H9 (cell line): ENCODE data around the gene AVPR1A. TPM values are rescaled to one million over a fixed set of nuclear protein-coding genes. Genes with fewer than 3 reads are reported as not detected.
A peak's percentile ranks its signal among the peaks of the same experiment; 100 is the strongest.

ENCODE experiments used
- DNase-seq: peaks from one replicate; pipeline ENCODE4 v3.0.0-alpha.2; 2017
- H2AFZ ChIP-seq: one replicate; pipeline ENCODE4 v1.6.1; 2013; ENCODE audit warnings: mild to moderate bottlenecking, low read length, control low read depth, moderate library complexity
- H2AK5ac ChIP-seq: 2 replicates; pipeline ENCODE4 v1.6.1; 2013; ENCODE audit warnings: low read length, control low read depth, mixed read lengths; ENCODE audit not compliant: insufficient read length
- H2BK120ac ChIP-seq: one replicate; pipeline ENCODE4 v1.6.1; 2013; ENCODE audit warnings: low read depth, mild to moderate bottlenecking, low read length, control low read depth, inconsistent platforms; ENCODE audit not compliant: poor library complexity, severe bottlenecking
- H2BK12ac ChIP-seq: 2 replicates; pipeline ENCODE4 v1.6.1; 2013; ENCODE audit warnings: low read length, control low read depth, mixed read lengths, low read depth; ENCODE audit not compliant: insufficient read length
- H2BK15ac ChIP-seq: 2 replicates; pipeline ENCODE4 v1.6.1; 2013; ENCODE audit warnings: low read depth, low read length, control low read depth
- H2BK20ac ChIP-seq: one replicate; pipeline ENCODE4 v1.6.1; 2013; ENCODE audit warnings: low read depth, mild to moderate bottlenecking, low read length, control low read depth, inconsistent platforms; ENCODE audit not compliant: poor library complexity, severe bottlenecking
- H2BK5ac ChIP-seq: 2 replicates; pipeline ENCODE4 v1.6.1; 2013; ENCODE audit warnings: low read length, control low read depth, mixed read lengths; ENCODE audit not compliant: insufficient read length
- H3K14ac ChIP-seq: 2 replicates; pipeline ENCODE4 v1.6.1; 2013; ENCODE audit warnings: low read length, control low read depth; ENCODE audit not compliant: insufficient read depth
- H3K18ac ChIP-seq: 2 replicates; pipeline ENCODE4 v1.6.1; 2013; ENCODE audit warnings: low read depth, mild to moderate bottlenecking, mixed read lengths, low read length, control low read depth; ENCODE audit not compliant: insufficient read length
- H3K23ac ChIP-seq: 2 replicates; pipeline ENCODE4 v1.6.1; 2013; ENCODE audit warnings: low read length, control low read depth, mixed read lengths, low read depth; ENCODE audit not compliant: insufficient read length
- H3K23me2 ChIP-seq: 2 replicates; pipeline ENCODE4 v1.6.1; 2013; ENCODE audit warnings: low read depth, mild to moderate bottlenecking, mixed read lengths, low read length, control low read depth; ENCODE audit not compliant: insufficient read length, poor library complexity, severe bottlenecking
- H3K27ac ChIP-seq: 2 replicates; pipeline ENCODE4 v1.5.1; 2013; ENCODE audit warnings: low read length, control low read depth, mixed read lengths, low read depth; ENCODE audit not compliant: insufficient read length
- H3K27me3 ChIP-seq: 2 replicates; pipeline ENCODE4 v1.6.1; 2013; ENCODE audit warnings: low read length, control low read depth, inconsistent platforms; ENCODE audit not compliant: insufficient read depth
- H3K4ac ChIP-seq: 2 replicates; pipeline ENCODE4 v1.6.1; 2013; ENCODE audit warnings: low read depth, mild to moderate bottlenecking, control low read depth, inconsistent platforms, low read length, moderate library complexity
- H3K4me1 ChIP-seq: 2 replicates; pipeline ENCODE4 v1.6.1; 2013; ENCODE audit warnings: low read length, control low read depth, inconsistent platforms; ENCODE audit not compliant: insufficient read depth
- H3K4me2 ChIP-seq: 2 replicates; pipeline ENCODE4 v1.6.1; 2013; ENCODE audit warnings: low read length, control low read depth, mixed read lengths; ENCODE audit not compliant: insufficient read length, insufficient read depth
- H3K56ac ChIP-seq: 2 replicates; pipeline ENCODE4 v1.6.1; 2013; ENCODE audit warnings: low read depth, mild to moderate bottlenecking, mixed read lengths, low read length, control low read depth; ENCODE audit not compliant: insufficient read length
- H3K79me1 ChIP-seq: 2 replicates; pipeline ENCODE4 v1.6.1; 2013; ENCODE audit warnings: low read depth, mild to moderate bottlenecking, moderate library complexity, low read length, control low read depth, inconsistent platforms; ENCODE audit not compliant: insufficient read depth, poor library complexity, severe bottlenecking
- H3K79me2 ChIP-seq: 2 replicates; pipeline ENCODE4 v1.6.1; 2013; ENCODE audit warnings: low read length, control low read depth, inconsistent platforms; ENCODE audit not compliant: insufficient read depth
- H3K9ac ChIP-seq: 2 replicates; pipeline ENCODE4 v1.6.1; 2013; ENCODE audit warnings: low read length, control low read depth, mixed read lengths; ENCODE audit not compliant: insufficient read length; ENCODE audit errors: extremely low read depth
- H3K9me3 ChIP-seq: one replicate; pipeline ENCODE4 v1.6.1; 2013; ENCODE audit warnings: low read depth, low read length, inconsistent platforms; ENCODE audit not compliant: control insufficient read depth
- H3T11ph ChIP-seq: one replicate; pipeline ENCODE4 v1.6.1; 2013; ENCODE audit warnings: mild to moderate bottlenecking, low read length, control low read depth, inconsistent platforms
- H4K20me1 ChIP-seq: one replicate; pipeline ENCODE4 v1.6.1; 2013; ENCODE audit not compliant: control insufficient read depth, insufficient read length, insufficient read depth
- H4K5ac ChIP-seq: 2 replicates; pipeline ENCODE4 v1.6.1; 2013; ENCODE audit warnings: low read depth, mild to moderate bottlenecking, mixed read lengths, low read length, control low read depth; ENCODE audit not compliant: insufficient read length
- H4K8ac ChIP-seq: replicated peaks from 2 replicates; pipeline ENCODE4 v1.6.1; 2013; ENCODE audit warnings: low read length, control low read depth, mixed read lengths, low read depth; ENCODE audit not compliant: insufficient read length
- H4K91ac ChIP-seq: 2 replicates; pipeline ENCODE4 v1.6.1; 2013; ENCODE audit warnings: low read depth, mild to moderate bottlenecking, moderate library complexity, mixed read lengths, low read length, control low read depth; ENCODE audit not compliant: insufficient read length
- H3K27ac Mint-ChIP-seq, 3 experiments: 2 replicates in 2 of 3; 3 replicates in 1 of 3; pipeline ENCODE4 v1.8.0; 2020 to 2021; ENCODE audit warnings: mixed read lengths in 3 of 3, mild to moderate bottlenecking in 1 of 3, moderate library complexity in 1 of 3
- H3K27me3 Mint-ChIP-seq: 2 replicates; pipeline ENCODE4 v1.8.0; 2021; ENCODE audit warnings: low read depth, mild to moderate bottlenecking, moderate library complexity, mixed read lengths
- H3K36me3 Mint-ChIP-seq, 3 experiments: 2 replicates in 2 of 3; 3 replicates in 1 of 3; pipeline ENCODE4 v1.8.0; 2020 to 2021; ENCODE audit warnings: low read depth in 3 of 3, mixed read lengths in 3 of 3; ENCODE audit not compliant: insufficient read depth in 1 of 3
- H3K4me1 Mint-ChIP-seq, 2 experiments: 2 replicates each; pipeline ENCODE4 v1.8.0; 2020; ENCODE audit warnings: mixed read lengths in 2 of 2
- H3K4me3 Mint-ChIP-seq, 2 experiments: 2 replicates in 1 of 2; 3 replicates in 1 of 2; pipeline ENCODE4 v1.8.0; 2020 to 2021; ENCODE audit warnings: mild to moderate bottlenecking in 2 of 2, mixed read lengths in 2 of 2, moderate library complexity in 1 of 2
- H3K9me3 Mint-ChIP-seq, 2 experiments: 2 replicates in 1 of 2; 3 replicates in 1 of 2; pipeline ENCODE4 v1.8.0; 2020; ENCODE audit warnings: mild to moderate bottlenecking in 2 of 2, mixed read lengths in 2 of 2, moderate library complexity in 1 of 2
- WGBS: extraction: QIAGEN DNeasy Blood & Tissue Kit; methylation state at CpG from one replicate; pipeline ENCODE4 v1.1.7; 2013; ENCODE audit warnings: missing lambda C conversion rate, low lambda C conversion rate, mixed read lengths; ENCODE audit not compliant: insufficient read length; ENCODE audit errors: extremely low coverage; 5-methylcytosine and 5-hydroxymethylcytosine counted together
- total RNA-seq: library from RNA; stranded (reverse); gene quantifications from 2 replicates; pipeline ENCODE4 v1.2.1, GENCODE V29; 2021
- TF ChIP-seq, protein P1 (sequence below): fragments of 200-600 bp; sonication (generic); conservative IDR thresholded peaks from 3 replicates; pipeline ENCODE4 v1.8.0; 2021; ENCODE audit warnings: antibody characterized with exemption, mild to moderate bottlenecking

The AVPR1A gene
- total RNA-seq, 1 experiment from 2014 or later = 0.13 TPM

DNA sequence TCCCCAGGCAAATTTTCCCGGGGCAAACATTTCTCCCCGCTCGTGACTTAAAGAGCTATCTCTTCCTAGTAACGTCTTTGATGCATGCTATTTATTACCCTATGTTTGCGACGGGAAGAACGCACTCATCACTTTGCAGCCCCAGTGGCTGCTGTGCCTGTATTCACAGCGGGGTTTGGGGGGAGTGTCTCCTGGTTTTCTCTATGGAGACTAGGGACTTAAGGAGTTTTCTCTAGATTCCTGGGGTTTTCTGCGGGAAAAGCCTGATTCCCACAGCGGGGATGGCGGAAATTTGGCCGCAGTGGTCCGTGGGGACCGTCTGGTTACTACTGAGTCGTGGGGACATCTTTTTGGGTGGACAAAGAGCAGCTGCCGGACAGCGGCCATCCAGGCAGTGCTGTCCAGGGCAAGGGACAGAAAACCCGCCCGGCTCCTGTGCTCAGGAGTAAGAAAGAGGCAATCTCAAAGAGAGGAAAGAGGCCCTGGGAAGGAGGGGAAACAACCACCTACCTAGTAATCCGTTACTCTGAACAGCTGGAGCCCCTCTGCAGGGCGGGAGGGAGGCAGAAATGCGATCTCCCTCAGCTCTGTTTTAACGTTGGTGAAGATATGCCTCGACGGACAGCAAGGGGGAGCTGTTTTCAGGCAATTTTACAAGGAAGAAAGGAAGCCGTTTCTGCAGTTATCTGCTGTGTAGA is 771 bp upstream of the AVPR1A start:
- Histone ChIP-seq H3K18ac (no peak overlapping the region), H3K23ac (no peak overlapping the region), H3K27ac (no peak overlapping the region), H2BK15ac (no peak overlapping the region), H3K79me1 (no peaks in the 10 kb centered on the region), H3K9me3 (no peaks in the 10 kb centered on the region), H3K4ac (no peak overlapping the region), H3K56ac (no peak overlapping the region), H3K27me3 (peaks cover 25% of the 10 kb centered on the region), H2AK5ac (no peak overlapping the region), H4K5ac (no peak overlapping the region), H2BK120ac (no peak overlapping the region), H3K79me2 (no peaks in the 10 kb centered on the region), H3K14ac (no peak overlapping the region), H2BK20ac (no peak overlapping the region), H3K9ac (no peak overlapping the region), H4K91ac (no peak overlapping the region), H2BK12ac (no peak overlapping the region), H3K4me2 (peak overlapping the region; percentile 99), H2AFZ (no peak overlapping the region), H3K23me2 (peaks cover 19% of the 10 kb centered on the region), H3K4me1 (no peaks in the 10 kb centered on the region), H4K8ac (no peak overlapping the region), H2BK5ac (no peak overlapping the region), H4K20me1 (no peaks in the 10 kb centered on the region), H3T11ph (no peak overlapping the region)
- H3K4me3 Mint-ChIP-seq = peak overlapping the region; percentile 70 to 92
- TF ChIP-seq, protein P1, sequence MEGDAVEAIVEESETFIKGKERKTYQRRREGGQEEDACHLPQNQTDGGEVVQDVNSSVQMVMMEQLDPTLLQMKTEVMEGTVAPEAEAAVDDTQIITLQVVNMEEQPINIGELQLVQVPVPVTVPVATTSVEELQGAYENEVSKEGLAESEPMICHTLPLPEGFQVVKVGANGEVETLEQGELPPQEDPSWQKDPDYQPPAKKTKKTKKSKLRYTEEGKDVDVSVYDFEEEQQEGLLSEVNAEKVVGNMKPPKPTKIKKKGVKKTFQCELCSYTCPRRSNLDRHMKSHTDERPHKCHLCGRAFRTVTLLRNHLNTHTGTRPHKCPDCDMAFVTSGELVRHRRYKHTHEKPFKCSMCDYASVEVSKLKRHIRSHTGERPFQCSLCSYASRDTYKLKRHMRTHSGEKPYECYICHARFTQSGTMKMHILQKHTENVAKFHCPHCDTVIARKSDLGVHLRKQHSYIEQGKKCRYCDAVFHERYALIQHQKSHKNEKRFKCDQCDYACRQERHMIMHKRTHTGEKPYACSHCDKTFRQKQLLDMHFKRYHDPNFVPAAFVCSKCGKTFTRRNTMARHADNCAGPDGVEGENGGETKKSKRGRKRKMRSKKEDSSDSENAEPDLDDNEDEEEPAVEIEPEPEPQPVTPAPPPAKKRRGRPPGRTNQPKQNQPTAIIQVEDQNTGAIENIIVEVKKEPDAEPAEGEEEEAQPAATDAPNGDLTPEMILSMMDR = peak; percentile 90
- peaks cover 19 to 22% of the 10 kb centered on the region in 2 experiments for H3K4me1 Mint-ChIP-seq
- WGBS = no CpG with 5 or more reads among the region's 26 CpGs
- peak; percentile 82 for DNase-seq
- H3K27me3 Mint-ChIP-seq = peaks cover 72% of the 10 kb centered on the region
- peak overlapping the region in 1 of 3 experiments; percentile 75; a peak in 1 of 7 replicates for H3K27ac Mint-ChIP-seq
- peaks cover 12 to 21% of the 10 kb centered on the region in 2 experiments for H3K9me3 Mint-ChIP-seq
- H3K36me3 Mint-ChIP-seq = peaks cover 4 to 13% (median 8%) of the 10 kb centered on the region in 3 experiments; a peak in 6 of 7 replicates
